Hematopoietic multipotent progenitor cell treated with erythropoietin and hydrocortisone succinate and interleukin-3 and kit ligand, for 6 days (in vitro differentiated cells): ENCODE data around the gene MAML3.
A peak's percentile ranks its signal among the peaks of the same experiment; 100 is the strongest.

Experiments
- DNase-seq: peaks from one replicate; pipeline ENCODE4 v3.0.0-alpha.2; 2015

MAML3 gene

GRCh38 chr4:139797287-139797686 lies 356.7 kb downstream of the MAML3 start:
- no peak for DNase-seq

DNA sequence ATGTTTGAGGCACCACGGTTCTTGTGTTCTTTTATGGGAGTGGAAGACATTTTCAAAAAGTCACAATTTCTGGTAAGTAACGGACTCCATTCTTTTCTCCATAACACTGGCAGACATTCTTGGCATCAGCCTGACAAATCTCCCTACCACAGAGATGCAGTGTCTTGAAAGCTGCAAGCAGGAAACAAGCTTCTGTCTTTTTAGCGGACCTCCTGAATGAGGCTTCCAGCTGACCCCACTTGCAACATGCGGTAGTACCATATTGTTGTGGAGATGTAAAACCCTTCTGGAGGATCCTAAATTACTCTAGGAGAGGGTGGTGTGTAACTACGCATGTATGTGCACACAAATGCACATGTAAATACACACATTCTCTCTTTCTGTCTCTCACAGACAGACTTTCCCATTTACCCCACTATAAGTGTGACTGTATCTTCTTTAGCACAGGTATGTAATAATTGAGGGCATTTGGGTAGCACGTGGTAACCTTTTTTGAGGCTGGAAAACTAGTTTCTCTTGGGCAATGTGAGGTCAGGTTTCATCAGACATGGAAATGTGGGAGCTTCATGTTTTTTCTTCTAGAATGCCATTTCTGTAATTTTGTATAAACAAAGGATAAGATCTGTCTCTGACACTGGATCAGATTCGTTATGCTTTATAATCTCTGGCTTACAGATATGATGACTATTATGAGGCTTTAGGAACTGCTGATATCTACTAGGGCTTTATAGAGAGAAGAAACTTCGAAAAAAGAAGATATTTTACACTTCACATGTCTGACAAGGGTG lies 358.3 kb downstream of the MAML3 start:
- DNase-seq, result no peak

DNA sequence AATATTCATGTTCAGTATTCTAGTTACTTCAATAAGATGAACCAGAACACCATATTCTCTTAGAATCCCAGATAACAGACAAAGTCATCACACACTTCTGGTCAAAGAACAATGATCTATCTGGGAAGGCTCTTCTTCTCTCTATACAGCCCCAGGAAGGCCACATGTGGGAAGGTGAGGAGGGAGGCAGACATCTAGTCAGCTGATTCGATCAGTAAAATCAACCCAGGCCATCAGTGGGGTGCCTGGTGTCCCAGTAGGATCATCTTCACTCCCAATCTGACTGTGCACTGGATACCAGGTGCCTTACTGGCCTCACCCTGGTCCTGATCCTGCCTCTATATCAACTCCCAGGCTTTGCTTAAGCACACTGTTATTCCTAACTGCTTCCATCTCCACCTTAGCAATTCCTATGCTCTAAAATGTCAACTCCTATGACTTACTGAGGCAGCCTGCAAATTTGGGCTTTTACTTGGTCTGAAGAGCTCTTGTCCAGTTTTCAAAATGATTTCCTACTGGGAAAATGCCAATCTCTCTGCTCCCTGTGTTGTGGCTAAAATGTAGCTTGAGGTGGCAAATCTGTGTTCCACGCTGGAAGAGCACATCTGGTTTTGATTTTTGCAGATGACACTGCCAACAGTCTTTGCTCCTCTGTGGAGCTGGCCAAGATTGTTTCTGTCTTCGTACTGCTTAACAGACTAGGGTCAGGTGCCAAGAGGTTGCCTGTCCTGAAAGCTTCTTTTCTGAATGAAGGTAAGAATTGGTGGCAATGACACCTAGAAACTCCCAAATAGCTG lies 359.6 kb downstream of the MAML3 start:
- DNase-seq, result no peak

DNA sequence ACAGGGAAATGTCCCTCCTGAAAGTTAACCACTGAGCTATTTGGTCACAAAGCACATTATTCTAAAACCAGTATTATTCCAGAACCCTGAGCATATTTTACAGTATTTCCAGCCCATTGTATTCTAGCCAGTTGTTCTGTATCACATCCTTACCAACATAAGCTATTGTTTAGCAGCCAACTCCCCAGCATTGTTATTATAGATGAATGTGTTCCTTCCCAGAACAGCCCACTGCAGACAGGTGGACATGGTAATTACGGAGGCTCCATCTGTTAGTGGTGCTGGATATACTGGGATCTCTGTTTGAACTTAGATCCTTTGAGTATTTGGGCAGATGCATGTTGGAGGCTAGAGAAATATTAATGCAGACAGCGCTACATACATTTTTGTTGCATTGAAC lies 362.3 kb downstream of the MAML3 start:
- no peak for DNase-seq

DNA sequence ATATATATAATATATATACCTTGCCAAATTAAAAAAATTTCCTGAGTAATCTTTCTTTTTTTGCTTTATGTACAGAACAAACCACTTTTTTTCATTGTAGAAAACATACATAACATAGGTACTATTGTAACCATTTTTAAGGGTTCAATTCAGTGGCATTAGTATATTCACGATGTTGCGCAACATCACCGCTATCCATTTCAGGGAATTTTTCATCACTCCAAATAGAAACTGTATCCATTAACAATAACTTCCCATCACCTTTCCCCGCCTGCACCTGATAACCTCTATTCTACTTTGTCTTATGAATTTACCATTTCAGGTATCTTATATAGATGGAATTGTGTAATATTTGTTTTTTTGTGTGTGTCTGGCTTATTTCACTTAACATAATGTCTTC lies 363.7 kb downstream of the MAML3 start:
- DNase-seq, result no peak

DNA sequence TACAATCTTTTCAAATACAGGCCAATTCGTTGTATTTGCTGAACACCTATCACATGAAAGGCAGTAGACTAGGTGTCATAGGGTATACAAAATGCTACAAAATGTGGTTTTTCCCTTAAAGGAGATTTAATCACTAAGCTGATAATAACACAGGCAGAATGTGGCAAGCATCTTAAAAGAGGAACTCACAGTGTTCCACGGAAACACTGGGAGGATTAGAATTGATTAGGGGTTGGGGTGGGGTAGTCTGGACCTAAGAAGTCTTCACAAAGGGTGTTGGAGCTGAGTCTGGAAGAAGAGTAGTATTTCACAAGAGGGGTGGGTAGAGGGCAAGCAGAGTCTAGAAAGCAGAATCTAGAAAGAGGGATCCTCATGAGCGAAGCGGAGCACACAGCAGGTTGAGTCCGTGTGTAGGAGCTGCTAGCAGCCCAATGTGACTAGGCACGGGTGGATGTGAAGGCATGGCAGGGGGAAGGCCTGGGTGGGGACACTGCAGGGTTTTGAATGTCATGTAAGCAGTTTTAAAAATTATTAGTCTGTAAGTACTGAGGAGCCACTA lies 364.8 kb downstream of the MAML3 start:
- DNase-seq, result peak; percentile 71

DNA sequence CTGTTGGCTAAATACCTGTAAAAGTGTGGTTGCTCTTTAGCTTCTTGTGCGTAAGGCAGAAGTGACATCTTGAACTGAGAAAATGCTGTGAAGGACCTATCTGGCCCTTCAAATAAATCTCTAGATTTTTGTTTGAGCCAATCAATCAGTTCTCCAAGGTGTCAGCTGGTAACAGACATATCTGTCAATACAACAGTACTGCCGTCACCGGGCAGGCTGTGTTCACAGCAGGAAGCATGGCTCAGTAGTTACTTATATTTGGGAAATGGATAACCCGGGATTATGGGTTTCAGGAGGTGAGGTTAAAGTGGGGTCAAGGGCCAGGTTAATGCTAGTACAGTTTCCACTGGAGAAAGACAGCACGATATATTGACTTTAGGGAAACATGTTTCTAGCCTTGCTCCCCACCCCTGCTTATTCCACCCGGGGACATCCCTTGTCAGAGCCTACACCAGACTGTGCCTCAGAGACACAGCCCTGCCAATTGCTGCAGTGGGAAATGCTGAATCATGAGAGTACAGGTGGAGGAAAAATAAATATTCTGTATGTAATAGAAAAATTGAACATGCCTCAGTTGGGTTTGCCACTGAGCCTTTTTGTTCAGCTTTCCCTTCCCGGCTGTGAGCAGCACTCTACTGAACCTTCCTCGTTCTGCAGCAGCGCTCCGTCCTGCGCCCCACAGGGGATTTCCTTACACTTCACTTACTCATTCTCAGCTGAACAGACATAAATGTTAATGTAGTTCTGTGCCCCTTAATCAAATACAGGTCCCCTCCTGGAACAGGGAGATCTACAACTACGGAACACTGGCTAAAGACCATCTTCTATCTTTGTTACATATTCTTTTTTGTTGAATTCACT lies 367.3 kb downstream of the MAML3 start:
- no peak for DNase-seq

GRCh38 chr4:139785356-139785755 lies 368.6 kb downstream of the MAML3 start:
- no peak for DNase-seq

DNA sequence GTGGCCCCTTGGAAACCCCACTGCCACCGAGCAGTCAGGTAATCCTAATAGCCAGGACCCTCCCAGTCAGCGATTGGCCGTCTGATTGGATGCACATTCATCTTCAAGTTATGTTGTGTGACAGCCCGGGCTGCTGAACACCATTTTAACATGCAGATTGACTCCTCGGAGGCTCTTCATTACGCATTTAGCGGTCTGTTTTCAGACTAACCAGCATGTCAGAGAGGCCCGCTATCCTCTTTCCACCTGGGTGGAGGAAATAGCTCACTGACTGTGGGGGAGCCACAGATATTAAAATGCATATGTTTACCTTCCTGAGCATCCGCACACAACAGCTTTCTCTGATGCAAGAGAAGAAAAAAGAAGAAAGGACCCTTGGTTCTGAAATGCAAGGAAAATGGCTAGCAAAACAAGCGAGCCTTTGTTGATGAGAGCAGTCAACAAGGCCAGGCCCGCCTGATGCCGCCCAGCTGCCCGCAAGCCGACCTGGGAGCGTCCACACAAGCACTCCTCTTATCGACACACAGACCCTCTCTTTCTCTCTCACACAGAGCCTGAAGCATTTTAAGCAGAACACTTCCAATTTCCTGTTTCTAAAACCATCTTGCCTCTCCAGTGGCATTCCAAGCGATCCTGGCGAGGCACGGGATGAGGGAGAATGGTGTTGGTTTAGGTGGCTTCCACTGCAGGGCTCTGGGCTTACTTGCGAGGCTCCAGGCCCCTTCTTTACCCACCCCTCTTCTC lies 370.1 kb downstream of the MAML3 start:
- no peak for DNase-seq

GRCh38 chr4:139782926-139783522 lies 371.0 kb downstream of the MAML3 start:
- DNase-seq, result no peak

- DNase-seq, result no peak
These were observed 372.9 kb downstream of the MAML3 start for GRCh38 chr4:139781066-139781465.

- no peak for DNase-seq
These were observed 374.3 kb downstream of the MAML3 start for GRCh38 chr4:139779691-139780090.

DNA sequence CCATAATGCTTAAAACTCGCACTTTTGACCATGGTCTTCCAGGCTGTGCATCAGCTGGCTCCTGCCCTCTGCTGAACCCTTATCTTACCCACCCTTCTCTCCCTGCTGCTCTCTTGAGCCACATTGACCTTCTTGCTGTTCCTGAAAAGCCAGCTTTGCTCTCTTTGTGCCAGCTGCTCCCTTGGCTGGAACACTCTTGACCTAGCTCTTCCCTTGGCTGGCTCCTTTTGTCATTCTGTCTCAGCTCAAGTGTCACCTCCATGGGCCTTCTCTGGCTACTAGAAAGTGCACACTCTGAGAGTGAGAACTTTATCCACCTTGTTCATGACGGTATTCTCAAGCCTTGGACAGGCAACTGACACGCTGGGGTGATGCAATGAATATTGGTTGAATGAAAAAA lies 376.2 kb downstream of the MAML3 start:
- DNase-seq, result no peak

GRCh38 chr4:139776235-139776634 lies 377.7 kb downstream of the MAML3 start:
- DNase-seq, result no peak

DNA sequence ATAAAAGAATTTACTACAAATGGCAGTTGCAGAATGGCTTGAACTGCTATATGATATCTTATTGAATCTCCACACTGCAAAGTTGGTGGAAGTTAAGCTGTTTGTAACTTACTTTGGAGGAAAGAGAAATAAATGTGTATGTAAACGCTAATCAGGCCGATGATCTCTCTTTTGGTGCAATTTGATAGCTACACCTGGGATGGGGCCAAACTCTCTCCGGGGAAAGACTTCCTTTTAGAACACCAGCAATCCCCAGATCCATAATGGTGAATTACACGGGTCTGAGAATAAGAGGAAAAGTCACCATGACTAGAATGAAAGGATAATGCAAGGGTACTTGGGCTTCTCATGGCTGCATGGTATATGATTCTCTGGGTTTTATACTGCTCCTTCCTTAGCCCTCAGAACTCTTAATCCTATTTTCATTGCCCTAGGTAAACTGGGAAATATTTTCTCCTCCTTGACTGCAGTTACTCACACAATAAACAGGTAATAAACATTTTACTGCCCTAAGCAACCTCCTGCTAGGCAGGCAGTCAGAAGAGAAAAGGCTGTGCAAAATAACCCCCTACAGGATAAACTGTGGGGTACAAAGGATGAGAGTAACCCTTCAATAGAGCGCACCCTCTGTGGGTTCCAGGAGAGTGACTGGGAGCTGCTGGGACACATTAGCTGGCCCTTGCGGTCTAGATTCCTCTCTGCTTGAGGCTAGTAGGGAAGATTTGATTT lies 379.1 kb downstream of the MAML3 start:
- no peak for DNase-seq

DNA sequence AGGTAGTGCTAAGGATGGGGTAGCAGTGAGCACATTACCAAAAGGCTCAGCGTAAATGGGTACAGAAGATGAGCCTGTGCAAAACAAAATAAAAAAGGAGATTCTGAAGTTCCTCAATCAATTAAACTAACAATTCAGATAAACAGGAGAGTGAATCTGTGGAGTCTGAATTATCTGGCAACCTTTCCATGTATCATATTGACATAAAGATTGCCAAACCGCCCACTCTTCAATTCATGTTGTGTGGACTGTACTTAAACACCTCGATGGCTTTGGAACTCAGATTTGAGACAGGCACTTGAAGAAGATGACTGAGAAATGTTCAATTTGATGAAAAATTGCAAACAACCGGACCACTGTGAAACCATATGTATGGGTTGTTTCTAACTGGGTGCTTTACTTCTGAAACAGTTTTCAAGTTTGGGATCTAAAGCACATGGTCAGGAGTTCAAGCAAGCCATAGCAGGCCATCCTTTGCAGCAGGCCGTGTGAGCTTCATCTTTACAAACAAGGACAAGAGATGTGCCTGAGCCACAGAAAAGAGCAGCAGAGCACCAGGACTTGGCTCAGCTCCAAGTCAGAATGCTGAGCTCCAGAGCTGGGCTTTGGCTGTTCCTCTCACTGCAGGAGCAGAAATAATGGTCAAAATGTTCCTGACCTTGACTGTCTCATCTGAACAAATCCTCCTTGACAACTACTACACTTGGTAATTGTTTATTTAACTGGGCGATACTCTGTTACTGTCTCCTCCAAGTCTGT lies 380.2 kb downstream of the MAML3 start:
- peak; percentile 37 for DNase-seq

- no peak for DNase-seq
These were observed 383.6 kb downstream of the MAML3 start for GRCh38 chr4:139770361-139770760.

GRCh38 chr4:139769364-139769763 lies 384.6 kb downstream of the MAML3 start:
- DNase-seq, result no peak

DNA sequence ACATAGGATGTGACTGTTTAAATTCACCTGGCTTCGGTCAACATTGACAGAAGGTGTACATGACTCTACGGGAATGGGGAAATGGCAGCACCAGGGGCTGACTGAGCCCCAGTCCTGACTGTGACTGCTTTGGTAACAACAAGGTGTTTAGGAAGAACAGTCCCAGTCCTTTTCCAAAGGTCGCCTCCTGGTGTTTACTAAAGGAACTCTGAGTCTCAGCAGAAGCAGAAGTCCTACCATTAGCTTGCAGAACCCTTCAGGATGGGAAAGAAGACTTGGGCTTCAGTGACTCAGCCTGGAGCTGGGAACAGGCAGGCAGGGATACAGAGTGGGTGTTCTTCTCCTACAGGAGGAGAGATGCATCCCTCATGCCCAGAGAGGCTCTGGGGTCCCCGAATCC lies 385.1 kb downstream of the MAML3 start:
- peak; percentile 34 for DNase-seq

DNA sequence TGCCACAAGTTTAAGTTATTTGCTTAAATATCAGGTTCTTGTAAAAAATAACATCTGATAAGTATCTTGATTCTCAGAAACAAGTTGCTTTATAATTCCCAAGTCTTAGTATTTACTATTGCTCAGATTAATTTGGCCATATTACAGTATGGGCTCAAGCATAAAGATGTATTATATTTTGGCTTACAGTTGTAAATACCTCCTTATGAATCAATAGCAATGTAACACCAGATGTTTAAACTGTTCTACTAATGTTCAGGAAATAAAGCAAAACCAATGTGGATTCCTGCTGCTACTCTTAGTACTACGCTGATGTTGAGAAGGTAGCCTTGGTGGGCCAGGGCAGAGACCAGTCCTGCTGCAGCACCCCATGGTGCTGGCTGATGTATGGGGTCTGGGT lies 385.6 kb downstream of the MAML3 start:
- no peak for DNase-seq
